ENCODE data around the gene RAD51AP2.

- TF ChIP-seq EP300 (IDR thresholded peaks at IDR 0.05) (no peak), CTCF (IDR thresholded peaks at IDR 0.05) (no peak), POLR2A (IDR thresholded peaks at IDR 0.05) (no peak)
Observed at GRCh38 chr2:17497718-17498117, 20.5 kb downstream of the RAD51AP2 start.

Data from stomach (tissue), 4 donors.